Left ventricle myocardium superior (tissue), 1 donor: ENCODE measurements around the gene CFAP77. TPM values are rescaled to one million over a fixed set of nuclear protein-coding genes. Genes with fewer than 3 reads are reported as not detected.

Experiments used
- ATAC-seq: fragments of 200-7000 bp; cut with Tn5 transposase; one replicate; pipeline ENCODE4 v1.9.1; 2020; ENCODE audit warnings: mild to moderate bottlenecking, moderate library complexity
- DNase-seq: peaks from one replicate; pipeline ENCODE4 v3.0.0-alpha.2; 2020
- intact Hi-C: fragments of 100-400 bp; cut with micrococcal nuclease; formaldehyde crosslinking; loops from one replicate; pipeline ENCODE4 v1.11.0; 2022
- total RNA-seq: library from RNA; stranded (reverse); fragmentation: NEBNext Ultra II Directional; extraction: Animal tissue kit (Norgen Biotek cat#: 25700); gene quantifications from one replicate; pipeline ENCODE4 v1.2.1, GENCODE V29; 2021
- donor health status: DM: no; HTN: yes; CAD: no; lungs with severe emphysema.

CFAP77 gene
- total RNA-seq, 1 donor from 2014 or later, result 2.4 TPM

- DNase-seq, result peak; percentile 41
- peak; percentile 63 for ATAC-seq
- intact Hi-C loops, result no loop called here
Measured at GRCh38 chr9:132600326-132600984, 190.4 kb downstream of the CFAP77 start.

DNA sequence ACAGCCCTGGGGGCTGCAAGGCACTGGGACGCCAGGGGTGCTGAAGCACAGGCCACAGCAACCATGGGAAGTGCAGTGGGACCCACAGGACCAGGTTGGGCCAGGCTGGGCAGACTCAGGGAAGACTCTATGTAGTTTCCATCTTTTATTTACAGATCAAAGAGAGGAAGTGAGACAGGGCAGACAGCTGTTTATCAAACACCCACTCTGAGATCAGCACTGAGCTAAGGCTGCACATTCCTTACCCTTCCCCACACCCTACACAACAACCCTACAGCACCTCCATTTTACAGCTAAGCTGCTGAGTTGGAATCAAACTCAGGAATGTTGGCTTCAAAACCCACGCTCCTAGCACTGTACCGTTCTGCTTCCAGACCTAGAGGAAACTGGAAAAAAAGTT, 192.2 kb downstream of the CFAP77 start:
- DNase-seq (no peak), ATAC-seq (no peak)
- intact Hi-C loops, result no loop called here

DNA sequence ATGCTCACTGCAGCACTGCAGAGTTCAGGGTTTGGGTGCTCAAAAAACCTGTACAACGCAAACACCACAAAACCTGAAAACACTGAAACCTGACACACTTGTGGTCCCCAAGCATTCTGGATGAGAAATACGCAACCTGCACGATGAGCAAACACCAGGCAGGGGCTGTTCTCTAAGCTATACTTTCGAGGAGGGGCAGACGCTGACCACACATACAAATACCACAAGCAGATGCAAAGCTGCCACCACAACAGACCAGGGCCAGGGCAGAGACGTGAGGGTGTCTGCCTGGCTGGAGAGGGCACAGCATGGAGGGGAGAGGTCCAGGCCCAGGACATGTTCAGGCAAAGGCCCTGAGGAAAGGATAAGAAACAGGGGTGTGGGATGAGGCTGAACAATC, 195.4 kb downstream of the CFAP77 start:
- no peak for ATAC-seq
- intact Hi-C loops, result no loop called here
- DNase-seq, result no peak

DNA sequence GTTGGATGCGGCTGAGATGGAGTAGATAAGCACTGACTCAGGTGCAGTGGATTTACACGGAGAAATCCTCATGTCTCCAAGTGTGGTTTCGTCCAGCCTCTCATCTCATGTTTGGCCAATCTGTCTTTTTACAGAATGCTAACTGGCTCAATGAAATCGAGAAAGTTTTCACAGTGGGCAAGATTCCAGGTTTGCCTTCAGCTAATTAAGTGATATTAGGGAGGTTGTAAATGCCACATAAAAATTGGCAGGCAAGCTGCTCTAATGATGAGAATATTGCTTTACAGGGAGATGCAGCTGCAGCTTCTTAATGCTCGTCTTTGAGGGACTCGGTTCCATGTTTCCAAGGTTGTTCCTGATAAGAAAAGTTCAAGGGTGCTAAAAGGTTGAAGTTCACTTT, 196.1 kb downstream of the CFAP77 start:
- no peak for ATAC-seq
- no peak for DNase-seq

DNA sequence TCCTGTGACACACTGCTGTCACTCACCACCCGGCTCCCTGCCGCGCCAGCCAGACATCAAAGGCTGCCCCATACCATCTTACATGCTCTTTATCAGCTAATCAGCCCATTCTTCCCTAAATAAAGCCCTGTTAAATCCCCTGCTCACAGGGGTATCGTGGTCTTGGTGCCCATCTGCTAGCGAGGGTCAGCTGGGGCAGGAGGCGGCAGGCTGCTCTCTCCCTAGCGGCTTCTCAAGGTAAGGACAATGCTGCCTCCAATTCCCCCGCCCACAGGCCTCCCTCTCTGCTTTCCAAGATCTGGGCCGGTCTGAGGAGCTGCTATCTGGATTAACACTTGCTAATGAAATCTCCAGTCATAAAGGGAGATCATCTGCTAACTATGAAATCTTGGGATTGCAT, 199.2 kb downstream of the CFAP77 start:
- no peak for DNase-seq
- intact Hi-C loops, result no loop called here
- ATAC-seq, result no peak

More for the DNA sequence above, 196.1 kb downstream of the CFAP77 start:
- intact Hi-C loops, result no loop called here

GRCh38 chr9:132609829-132610228, 199.8 kb downstream of the CFAP77 start:
- intact Hi-C loops, result no loop called here
- ATAC-seq (no peak), DNase-seq (no peak)

DNA sequence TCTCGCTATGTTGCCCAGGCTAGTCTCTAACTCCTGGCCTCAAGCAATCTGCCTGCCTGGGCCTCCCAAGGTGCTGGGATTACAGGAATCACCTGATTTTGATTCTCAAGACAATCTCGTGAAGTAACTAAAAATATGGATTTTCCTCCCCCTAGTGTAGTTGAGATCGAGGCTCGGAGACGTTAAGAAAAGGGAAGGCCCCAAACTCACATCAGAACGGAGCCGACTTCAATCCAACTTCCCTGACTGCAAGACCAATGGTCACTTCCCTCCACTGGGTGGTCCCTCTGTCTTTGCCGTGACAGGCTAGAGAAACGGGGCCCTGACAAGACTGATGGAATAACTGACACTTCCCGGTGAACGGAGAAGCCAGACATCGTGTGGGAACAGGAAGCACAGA, 200.7 kb downstream of the CFAP77 start:
- DNase-seq, result no peak
- intact Hi-C loops, result no loop called here
- ATAC-seq, result no peak

DNA sequence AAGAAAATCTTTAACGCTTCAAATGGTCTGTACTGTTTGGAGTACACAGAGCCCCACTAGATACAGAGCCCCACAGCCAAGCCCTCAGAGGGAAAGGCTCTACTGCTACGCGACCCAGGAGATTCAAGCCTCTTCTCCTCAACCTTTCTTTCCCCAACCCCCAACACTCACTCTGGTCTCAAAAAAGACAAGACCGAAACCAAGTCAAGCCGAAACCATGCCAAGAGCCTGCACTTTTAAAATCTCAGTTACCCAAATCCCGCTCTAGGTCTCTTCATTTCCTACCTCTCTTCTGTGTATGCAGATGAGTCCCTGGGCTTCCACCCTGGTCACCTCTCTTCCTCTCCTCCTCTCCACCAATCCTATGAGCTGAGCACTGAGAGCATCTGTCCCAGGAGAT, 204.3 kb downstream of the CFAP77 start:
- no peak for DNase-seq
- ATAC-seq, result no peak

DNA sequence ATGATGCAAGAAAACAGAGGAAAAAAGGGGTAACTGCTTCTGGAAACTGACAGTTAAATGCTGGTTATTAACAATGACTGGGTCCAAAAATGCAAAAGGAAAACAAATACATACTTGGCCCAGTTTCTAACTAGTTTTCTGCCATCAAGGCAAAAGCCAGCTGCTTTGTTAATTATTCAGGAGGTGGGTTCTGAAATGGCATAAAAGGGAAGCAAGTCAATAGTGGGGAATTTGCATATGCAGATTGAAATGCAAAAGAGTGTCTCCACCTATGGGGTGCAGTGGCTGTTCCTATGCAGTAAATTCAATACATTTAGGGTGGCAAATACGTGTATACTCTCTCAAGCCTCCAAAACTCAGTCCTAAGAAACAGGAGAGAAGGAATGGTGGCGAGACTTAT, 205.8 kb downstream of the CFAP77 start:
- intact Hi-C loops, result no loop called here
- DNase-seq, result no peak
- ATAC-seq, result no peak

More for the DNA sequence above, 204.3 kb downstream of the CFAP77 start:
- intact Hi-C loops, result no loop called here

GRCh38 chr9:132616725-132617124, 206.7 kb downstream of the CFAP77 start:
- DNase-seq, result no peak
- intact Hi-C loops, result no loop called here
- no peak for ATAC-seq

- intact Hi-C loops, result no loop called here
- DNase-seq, result no peak
- ATAC-seq, result no peak
Measured at GRCh38 chr9:132622159-132622558, 212.1 kb downstream of the CFAP77 start.

Other genes starting within 250 kb of the CFAP77 start
- 1.9 TPM for gene NTNG2, start 248.2 kb upstream of the CFAP77 start, total RNA-seq
- 22.3 TPM for gene SETX, start 55.2 kb upstream of the CFAP77 start, total RNA-seq
- 19.8 TPM for gene TTF1, start 3.4 kb upstream of the CFAP77 start, total RNA-seq
- not detected for gene BARHL1, start 172.4 kb downstream of the CFAP77 start, total RNA-seq